Body of pancreas (tissue), 4 donors: ENCODE measurements around the gene DOCK3.

Experiments
- CTCF ChIP-seq, 7 experiments: fragments of 450-650 bp in 4 of 7; fragments of 200-600 bp in 3 of 7; sonication (generic) in 3 of 7; IDR thresholded peaks; one replicate each; pipeline ENCODE4 v1.5.1; 2016 to 2019; ENCODE audit warnings: antibody characterized with exemption in 7 of 7
- POLR2A ChIP-seq, 3 donors: fragments of 450-650 bp; IDR thresholded peaks; one replicate each; pipeline ENCODE4 v1.6.1; 2016; ENCODE audit warnings: antibody characterized with exemption in 3 of 3, mild to moderate bottlenecking in 2 of 3

- TF ChIP-seq POLR2A (IDR thresholded peaks at IDR 0.05) (no peak), CTCF (IDR thresholded peaks at IDR 0.05) (no peak)
Measured at GRCh38 chr3:50674349-50675178, at the start of gene DOCK3.
